GM12878 (cell line): ENCODE data around the gene NLRC5. TPM values are rescaled to one million over a fixed set of nuclear protein-coding genes. Genes with fewer than 3 reads are reported as not detected.

Experiments used
- BCL11A ChIP-seq: IDR thresholded peaks from 2 replicates; pipeline ENCODE4 v1.6.1; 2011; ENCODE audit warnings: low read depth, low read length
- CREM ChIP-seq: IDR thresholded peaks from 2 replicates; pipeline ENCODE4 v1.6.1; 2014; ENCODE audit warnings: antibody characterized with exemption, low read depth
- EED ChIP-seq: sonication (generic); IDR thresholded peaks from 2 replicates; pipeline ENCODE4 v1.6.1; 2016; ENCODE audit warnings: antibody characterized with exemption, low read depth
- JUND ChIP-seq: IDR thresholded peaks from 2 replicates; pipeline ENCODE4 v1.6.1; 2012; ENCODE audit warnings: low read depth, mild to moderate bottlenecking, low read length, improper control_type of control experiment, moderate library complexity
- LARP7 ChIP-seq: fragments of 450-650 bp; IDR thresholded peaks from 2 replicates; pipeline ENCODE4 v1.6.1; 2017; ENCODE audit warnings: mild to moderate bottlenecking
- MEF2B ChIP-seq: fragments of 450-650 bp; IDR thresholded peaks from 2 replicates; pipeline ENCODE4 v1.6.1; 2018; ENCODE audit warnings: mild to moderate bottlenecking, moderate library complexity; ENCODE audit not compliant: partially characterized antibody, poor library complexity, severe bottlenecking
- MTA2 ChIP-seq: fragments of 450-650 bp; IDR thresholded peaks from 2 replicates; pipeline ENCODE4 v1.6.1; 2016; ENCODE audit warnings: low read depth, mild to moderate bottlenecking, moderate library complexity
- MXI1 ChIP-seq: fragments of 150-350 bp; IDR thresholded peaks from 2 replicates; pipeline ENCODE4 v1.6.1; 2011; ENCODE audit warnings: low read depth, mild to moderate bottlenecking, inconsistent platforms, low read length, improper control_type of control experiment
- NFYA ChIP-seq: IDR thresholded peaks from 2 replicates; pipeline ENCODE4 v1.6.1; 2011; ENCODE audit warnings: low read depth, mild to moderate bottlenecking, low read length, improper control_type of control experiment, borderline replicate concordance
- NRF1 ChIP-seq: conservative IDR thresholded peaks from 2 replicates; pipeline ENCODE4 v1.6.1; 2011; ENCODE audit warnings: mild to moderate bottlenecking, low read depth, low read length, improper control_type of control experiment
- PML ChIP-seq: IDR thresholded peaks from 2 replicates; pipeline ENCODE4 v1.6.1; 2012; ENCODE audit warnings: low read length, inconsistent platforms
- RELA ChIP-seq: fragments of 450-650 bp; IDR thresholded peaks from 2 replicates; pipeline ENCODE4 v1.8.0; 2014; ENCODE audit warnings: borderline replicate concordance; ENCODE audit not compliant: partially characterized antibody
- REST ChIP-seq: IDR thresholded peaks from 2 replicates; pipeline ENCODE4 v1.6.1; 2012; ENCODE audit warnings: mild to moderate bottlenecking, low read depth, low read length
- SREBF2 ChIP-seq: IDR thresholded peaks from 2 replicates; pipeline ENCODE4 v1.6.1; 2012; ENCODE audit warnings: mild to moderate bottlenecking, low read length
- SUZ12 ChIP-seq: fragments of 200-600 bp; sonication (generic); IDR thresholded peaks from one replicate; pipeline ENCODE4 v1.6.1; 2018; ENCODE audit warnings: antibody characterized with exemption, mild to moderate bottlenecking; ENCODE audit not compliant: unreplicated experiment
- ZBED1 ChIP-seq: IDR thresholded peaks from 2 replicates; pipeline ENCODE4 v1.6.1; 2016; ENCODE audit warnings: borderline replicate concordance
- ZBTB11 ChIP-seq: fragments of 450-650 bp; formaldehyde crosslinking; IDR thresholded peaks from 2 replicates; pipeline ENCODE4 v1.5.0; 2022; ENCODE audit warnings: mild to moderate bottlenecking, missing genetic modification characterization
- polyA plus RNA-seq, 11 experiments: library from polyadenylated mRNA; depleted of rRNA in 4 of 11; unstranded in 6 of 11; stranded (reverse) in 5 of 11; fragments of >200 nt; fragmentation: Nextera tagmentation in 4 of 11; fragmentation: Illumina TruSeq in 1 of 11; extraction: Ambion mirVana in 4 of 11; extraction: Trizol in 1 of 11; gene quantifications; 1 replicate in 1 of 11; 2 replicates in 10 of 11; pipeline versions ENCODE4 v1.2.1 to v1.2.3, GENCODE V29; 2011 to 2016; ENCODE audit warnings: inconsistent platforms in 2 of 11, missing spikeins in 2 of 11, low read depth in 1 of 11
- total RNA-seq, 4 experiments: library from RNA; depleted of rRNA in 3 of 4; stranded (reverse); fragments of >200 nt in 3 of 4; fragmentation: Illumina TruSeq in 1 of 4; extraction: Trizol in 1 of 4; gene quantifications; 2 replicates each; pipeline versions ENCODE4 v1.2.1 to v1.2.3, GENCODE V29; 2013 to 2021
- TF ChIP-seq, protein P1 (sequence below): IDR thresholded peaks from 2 replicates; pipeline ENCODE4 v1.6.1; 2012; ENCODE audit warnings: low read length, inconsistent platforms
- TF ChIP-seq, protein P2 (sequence below): fragments of 450-650 bp; IDR thresholded peaks from 2 replicates; pipeline ENCODE4 v1.6.1; 2017; ENCODE audit warnings: low read depth, mild to moderate bottlenecking, moderate library complexity

NLRC5 gene
- total and polyA plus RNA-seq, 10 of the 15 experiments (the other 5 are each of a cell fraction or from before 2014, with no cell fraction given): 13.1 to 105 (median 57.3) TPM

DNA sequence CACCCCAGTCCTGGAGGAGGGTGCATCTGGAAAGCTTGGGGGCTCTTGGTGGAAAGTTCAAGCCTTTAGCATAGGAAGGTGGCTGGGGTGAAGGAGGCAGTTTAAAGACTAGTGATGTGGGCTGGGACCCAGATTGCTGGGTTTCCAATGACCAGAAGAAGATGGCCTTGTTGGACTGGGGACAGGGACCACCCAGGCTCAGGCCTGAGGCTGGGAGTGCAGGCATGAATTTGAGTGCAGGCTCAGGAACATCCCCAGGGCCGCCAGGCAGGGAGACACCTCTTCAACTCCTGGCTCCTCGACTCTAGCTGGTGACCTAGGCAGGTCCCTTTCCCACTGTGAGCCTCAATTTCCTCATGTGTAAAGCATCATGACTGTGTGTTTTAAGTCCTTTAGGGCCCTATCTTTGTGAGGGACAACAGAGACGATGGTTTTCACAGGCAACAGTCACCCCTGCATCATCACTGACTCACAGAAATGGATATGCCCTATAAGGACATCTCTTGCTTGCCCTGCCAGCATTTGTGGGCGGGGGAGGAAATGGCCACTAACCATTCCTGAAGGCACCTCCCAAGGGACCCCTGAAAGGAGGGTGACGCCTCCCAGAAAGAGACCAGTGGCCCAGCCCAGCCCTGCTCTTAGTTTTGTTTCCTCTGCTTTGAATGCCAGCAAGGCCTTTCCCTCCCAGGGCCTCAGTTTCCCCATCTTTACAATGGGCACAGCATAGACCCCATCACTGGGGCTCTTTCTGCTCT is 11.1 kb downstream of the NLRC5 start (continued):
- TF ChIP-seq REST: no peak
- no peak for TF ChIP-seq ZBED1
- TF ChIP-seq NRF1: no peak
- no peak for TF ChIP-seq JUND
- TF ChIP-seq, protein P1, sequence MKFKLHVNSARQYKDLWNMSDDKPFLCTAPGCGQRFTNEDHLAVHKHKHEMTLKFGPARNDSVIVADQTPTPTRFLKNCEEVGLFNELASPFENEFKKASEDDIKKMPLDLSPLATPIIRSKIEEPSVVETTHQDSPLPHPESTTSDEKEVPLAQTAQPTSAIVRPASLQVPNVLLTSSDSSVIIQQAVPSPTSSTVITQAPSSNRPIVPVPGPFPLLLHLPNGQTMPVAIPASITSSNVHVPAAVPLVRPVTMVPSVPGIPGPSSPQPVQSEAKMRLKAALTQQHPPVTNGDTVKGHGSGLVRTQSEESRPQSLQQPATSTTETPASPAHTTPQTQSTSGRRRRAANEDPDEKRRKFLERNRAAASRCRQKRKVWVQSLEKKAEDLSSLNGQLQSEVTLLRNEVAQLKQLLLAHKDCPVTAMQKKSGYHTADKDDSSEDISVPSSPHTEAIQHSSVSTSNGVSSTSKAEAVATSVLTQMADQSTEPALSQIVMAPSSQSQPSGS: 0 out of 2 replicates have a peak, but pooled peaks have one; percentile 9
- TF ChIP-seq EED: peak; percentile 79
- TF ChIP-seq SUZ12: no peak
- TF ChIP-seq LARP7: no peak
- TF ChIP-seq NFYA: no peak
- TF ChIP-seq CREM: peak; percentile 46; the same call in 1 of the 2 replicates
- TF ChIP-seq, protein P2, sequence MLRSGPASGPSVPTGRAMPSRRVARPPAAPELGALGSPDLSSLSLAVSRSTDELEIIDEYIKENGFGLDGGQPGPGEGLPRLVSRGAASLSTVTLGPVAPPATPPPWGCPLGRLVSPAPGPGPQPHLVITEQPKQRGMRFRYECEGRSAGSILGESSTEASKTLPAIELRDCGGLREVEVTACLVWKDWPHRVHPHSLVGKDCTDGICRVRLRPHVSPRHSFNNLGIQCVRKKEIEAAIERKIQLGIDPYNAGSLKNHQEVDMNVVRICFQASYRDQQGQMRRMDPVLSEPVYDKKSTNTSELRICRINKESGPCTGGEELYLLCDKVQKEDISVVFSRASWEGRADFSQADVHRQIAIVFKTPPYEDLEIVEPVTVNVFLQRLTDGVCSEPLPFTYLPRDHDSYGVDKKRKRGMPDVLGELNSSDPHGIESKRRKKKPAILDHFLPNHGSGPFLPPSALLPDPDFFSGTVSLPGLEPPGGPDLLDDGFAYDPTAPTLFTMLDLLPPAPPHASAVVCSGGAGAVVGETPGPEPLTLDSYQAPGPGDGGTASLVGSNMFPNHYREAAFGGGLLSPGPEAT: no peak; the same call in 1 of the 2 replicates
- TF ChIP-seq MXI1: no peak; the same call in 1 of the 2 replicates
- no peak for TF ChIP-seq PML
- TF ChIP-seq RELA: no peak
- TF ChIP-seq ZBTB11: no peak
- TF ChIP-seq MEF2B: peak; percentile 93
- peak; percentile 40 for TF ChIP-seq MTA2
- TF ChIP-seq SREBF2: no peak
- no peak for TF ChIP-seq BCL11A
